NCI-H2227 treated with DMSO at 0.1 percent for 48 hours (cell line): ENCODE measurements around the gene CEP192.

Experiments used
- DNase-seq: peaks from one replicate; lab custom pipeline; 2025; lab: John Stamatoyannopoulos, UW

The CEP192 gene

GRCh38 chr18:13147130-13147529 lies 156.0 kb downstream of the CEP192 start:
- no peak for DNase-seq

DNA sequence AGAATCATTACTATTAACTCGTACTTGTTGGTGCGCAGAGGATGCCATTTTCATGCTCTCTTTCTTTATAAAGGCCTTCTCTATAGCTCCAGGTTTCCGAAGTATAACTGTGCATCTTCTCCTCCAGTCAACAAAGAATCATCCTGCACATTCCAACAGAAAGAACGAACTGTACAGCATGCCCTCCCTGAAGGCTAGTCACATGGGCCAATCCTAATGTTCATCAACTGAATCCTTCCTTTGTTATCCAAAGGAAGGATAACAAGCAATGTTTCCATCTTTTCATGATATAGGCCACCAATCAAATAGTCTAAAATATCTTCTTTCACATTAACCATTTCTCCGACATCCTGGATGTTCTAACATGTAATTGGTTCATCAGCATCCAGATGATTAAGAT lies 160.5 kb downstream of the CEP192 start:
- no peak for DNase-seq

DNA sequence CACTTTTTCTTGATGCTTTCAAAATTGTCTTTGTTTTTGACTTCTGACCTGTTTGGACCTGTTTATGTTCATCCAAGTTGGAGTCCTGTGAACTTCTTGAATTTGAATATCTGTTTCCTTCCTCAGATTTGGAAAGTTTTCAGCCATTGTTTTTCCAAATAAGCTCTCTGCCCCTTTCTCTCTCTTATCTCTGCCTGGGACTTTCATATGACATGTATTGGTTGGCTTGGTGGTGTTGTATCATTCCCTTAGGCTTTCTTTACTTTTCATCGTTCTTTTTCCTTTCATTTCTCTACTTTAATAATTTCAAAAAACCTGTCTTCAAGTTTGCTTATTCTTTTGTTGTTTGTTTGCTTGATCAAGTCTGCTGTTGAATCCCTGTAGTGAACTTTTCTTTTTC lies 167.3 kb downstream of the CEP192 start:
- no peak for DNase-seq

GRCh38 chr18:13159579-13159978 lies 168.4 kb downstream of the CEP192 start:
- peak; percentile 16 for DNase-seq

GRCh38 chr18:13161276-13161899 lies 170.2 kb downstream of the CEP192 start:
- DNase-seq: no peak

- no peak for DNase-seq
These were observed 172.2 kb downstream of the CEP192 start for GRCh38 chr18:13163167-13163927.

- DNase-seq: no peak
These were observed 173.2 kb downstream of the CEP192 start for GRCh38 chr18:13164406-13164805.

DNA sequence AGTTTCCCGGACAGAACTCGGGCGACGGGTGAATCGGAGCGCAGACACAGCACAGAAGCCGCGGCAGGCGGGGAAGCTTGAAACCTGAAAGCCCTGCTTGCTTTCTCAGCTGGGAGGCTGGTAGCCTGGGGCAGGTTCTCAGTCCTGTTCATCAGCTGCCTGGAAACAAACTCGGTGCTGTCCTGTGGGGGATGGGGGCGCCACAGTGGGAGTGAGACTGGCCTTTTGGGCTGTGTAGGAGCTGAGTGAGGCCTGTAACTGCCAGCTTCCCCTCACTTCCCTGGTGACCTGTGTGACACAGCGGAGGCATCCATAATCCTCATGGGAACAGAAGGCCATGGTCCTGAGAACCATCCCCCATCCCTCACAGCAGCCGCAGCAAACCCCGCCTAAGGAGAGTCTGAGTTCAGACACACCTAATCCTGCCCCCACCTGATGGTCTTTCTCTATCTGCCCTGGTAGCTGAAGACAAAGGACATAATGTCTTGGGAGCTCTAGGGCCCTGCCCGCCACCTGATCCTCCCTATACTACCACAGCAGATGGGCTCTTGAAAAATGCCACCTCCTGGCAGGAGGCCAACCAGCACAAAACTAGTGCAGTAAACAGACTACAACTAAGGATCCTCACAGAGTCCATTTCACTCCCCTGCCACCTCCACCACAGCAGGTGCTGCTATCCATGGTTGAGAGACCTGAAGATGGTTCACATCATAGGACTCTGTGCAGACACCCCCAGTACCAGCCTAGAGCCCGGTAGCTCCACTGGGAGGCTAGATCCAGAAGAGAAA lies 174.7 kb downstream of the CEP192 start:
- DNase-seq: no peak

GRCh38 chr18:13173578-13174145 lies 182.5 kb downstream of the CEP192 start:
- no peak for DNase-seq
